Measurements from ENCODE around the gene PIP4K2B.

Gene PIP4K2B

DNA sequence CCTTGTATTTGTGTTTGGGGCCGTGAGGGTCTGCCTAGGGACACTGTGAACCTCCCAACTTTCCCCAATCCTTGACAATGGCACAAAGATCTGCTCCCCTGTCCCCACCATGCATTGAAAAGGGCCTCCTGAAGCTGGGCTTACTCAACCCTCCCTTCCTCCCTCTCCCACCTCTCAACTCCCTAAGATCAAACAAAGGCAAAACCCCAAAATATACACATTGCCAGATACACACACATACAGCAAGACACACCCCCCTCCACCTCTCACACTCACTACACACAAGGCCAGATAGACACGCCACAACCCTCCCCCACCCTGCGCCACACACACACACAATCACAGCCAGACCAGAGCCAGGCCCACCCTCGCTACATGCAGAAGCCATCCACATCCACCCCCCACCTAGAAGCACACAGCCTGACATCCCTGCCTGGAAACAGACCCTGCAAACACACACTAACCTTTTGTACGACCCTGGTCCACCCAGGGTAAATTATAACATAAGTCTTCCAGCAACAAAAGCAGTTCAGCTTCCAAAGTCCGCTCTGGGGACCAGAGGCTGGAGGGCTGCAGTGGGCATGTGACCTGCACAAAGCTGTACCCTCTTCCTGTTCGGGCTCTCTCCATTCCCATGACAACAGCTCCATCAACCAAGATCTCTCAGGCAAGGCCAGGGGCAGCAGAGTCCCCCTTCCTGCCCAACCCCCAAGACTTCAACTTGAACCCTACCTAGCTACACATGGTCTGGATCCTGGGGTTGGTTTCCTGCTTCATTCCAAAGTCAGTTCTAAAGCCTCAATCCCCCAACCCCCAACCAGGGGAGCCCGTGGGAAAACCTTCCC lies 53.1 kb downstream of the PIP4K2B start:
- in situ Hi-C loops (cut with MboI; ENCODE audit: low sequenced_read_pairs) = no loop called here

DNA sequence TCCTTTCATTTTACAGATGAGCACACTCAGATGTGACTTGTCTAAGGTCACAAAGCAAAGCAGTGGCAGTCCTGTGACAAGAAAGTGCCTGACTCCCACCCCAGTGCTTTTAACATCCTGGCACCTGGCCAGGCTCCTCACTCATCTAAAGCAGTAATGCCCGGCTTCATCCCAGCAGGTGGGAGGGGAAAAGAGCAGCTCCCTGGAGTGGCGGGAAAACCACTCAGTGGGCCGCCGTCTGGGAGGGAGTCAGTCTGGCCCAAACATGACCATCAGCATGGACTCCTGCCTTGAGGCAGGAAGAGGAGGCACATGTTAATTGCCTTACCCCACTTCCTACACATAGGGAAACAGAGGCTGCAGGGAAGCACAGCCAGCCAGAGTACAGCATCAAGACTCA lies 53.8 kb downstream of the PIP4K2B start:
- in situ Hi-C loops (cut with MboI; ENCODE audit: low sequenced_read_pairs) = no loop called here

DNA sequence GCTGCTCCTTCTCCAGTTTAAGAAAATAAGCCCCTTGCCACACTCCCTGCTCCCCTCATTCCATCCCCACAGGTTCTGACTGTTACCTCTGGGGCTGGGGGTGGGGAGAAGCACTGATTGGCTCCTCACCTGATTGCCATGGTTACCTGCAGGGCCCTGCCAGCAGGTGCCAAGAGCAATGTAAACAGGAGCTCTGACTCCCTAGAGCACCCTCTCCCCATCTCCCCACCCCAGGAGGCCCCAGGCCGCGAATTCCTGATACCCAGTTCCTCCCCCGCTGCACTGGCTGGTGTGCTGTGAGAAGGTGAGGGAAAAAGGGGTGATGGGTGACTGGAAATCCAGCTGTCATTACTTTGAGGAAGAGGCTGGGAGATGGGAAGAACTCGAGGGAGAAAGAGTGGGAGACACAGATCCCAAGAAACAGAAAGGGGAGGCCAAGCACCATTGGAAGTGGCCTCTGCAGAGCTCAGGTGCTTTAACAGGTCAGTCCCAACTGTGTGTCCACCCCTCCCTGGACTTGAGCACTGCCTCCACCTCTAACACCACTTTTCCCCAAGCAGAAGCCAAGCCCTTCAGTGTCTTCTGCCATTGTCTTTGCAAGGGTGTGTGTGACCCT lies 55.7 kb downstream of the PIP4K2B start:
- in situ Hi-C loops (cut with MboI; ENCODE audit: low sequenced_read_pairs) = no loop called here

- in situ Hi-C loops (cut with MboI; ENCODE audit: low sequenced_read_pairs) = no loop called here
These were observed 56.7 kb downstream of the PIP4K2B start for GRCh38 chr17:38742411-38743308.

DNA sequence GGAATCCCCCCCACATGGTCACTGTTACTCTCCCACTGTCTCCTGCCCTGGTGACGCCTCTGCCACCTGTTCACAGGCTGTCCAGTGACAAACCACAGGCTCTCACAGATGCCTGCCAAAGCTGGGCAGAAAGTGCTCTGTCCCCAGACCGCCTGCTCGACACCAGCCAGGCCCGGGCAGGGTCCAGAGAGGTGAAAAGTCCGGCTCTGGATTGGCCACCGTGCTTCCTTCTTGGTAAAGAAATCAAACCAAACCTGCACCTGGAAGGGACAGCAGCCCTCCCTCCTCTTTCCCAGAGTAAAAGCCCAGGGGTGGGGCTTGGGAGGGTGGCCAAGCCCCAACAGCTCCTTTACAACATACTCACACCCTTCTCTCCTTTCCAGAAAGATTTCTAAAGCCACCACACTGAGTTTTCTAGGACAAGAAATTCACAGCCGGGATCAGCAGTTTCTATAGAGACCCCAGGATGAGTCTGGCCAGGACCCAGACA lies 57.4 kb downstream of the PIP4K2B start:
- in situ Hi-C loops (cut with MboI; ENCODE audit: low sequenced_read_pairs) = no loop called here

DNA sequence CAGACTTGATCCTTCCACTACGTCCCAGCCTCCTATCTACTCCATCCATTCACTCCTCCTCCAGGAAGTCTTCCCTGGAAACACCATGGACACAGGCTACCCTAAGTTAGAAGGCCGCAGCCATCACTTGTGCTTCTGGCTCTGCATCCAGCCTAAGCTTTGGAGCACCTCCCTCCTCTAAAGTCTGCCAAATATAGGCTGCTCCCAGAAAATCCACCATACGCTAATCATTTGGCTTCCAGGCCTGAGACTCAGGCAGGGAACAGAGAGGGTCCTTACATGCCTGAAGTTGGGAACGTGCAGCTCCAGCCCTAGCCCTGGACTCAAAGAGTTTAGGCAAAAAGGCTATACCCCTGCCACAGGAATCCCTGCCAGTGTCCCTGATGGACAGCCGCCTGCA lies 57.9 kb downstream of the PIP4K2B start:
- in situ Hi-C loops (cut with MboI; ENCODE audit: low sequenced_read_pairs) = no loop called here

- in situ Hi-C loops (cut with MboI; ENCODE audit: low sequenced_read_pairs) = no loop called here
These were observed 58.5 kb downstream of the PIP4K2B start for GRCh38 chr17:38740806-38741205.

- in situ Hi-C loops (cut with MboI; ENCODE audit: low sequenced_read_pairs) = no loop called here
These were observed 59.3 kb downstream of the PIP4K2B start for GRCh38 chr17:38740044-38740443.

- in situ Hi-C loops (cut with MboI; ENCODE audit: low sequenced_read_pairs) = no loop called here
These were observed 60.1 kb downstream of the PIP4K2B start for GRCh38 chr17:38739305-38739704.

DNA sequence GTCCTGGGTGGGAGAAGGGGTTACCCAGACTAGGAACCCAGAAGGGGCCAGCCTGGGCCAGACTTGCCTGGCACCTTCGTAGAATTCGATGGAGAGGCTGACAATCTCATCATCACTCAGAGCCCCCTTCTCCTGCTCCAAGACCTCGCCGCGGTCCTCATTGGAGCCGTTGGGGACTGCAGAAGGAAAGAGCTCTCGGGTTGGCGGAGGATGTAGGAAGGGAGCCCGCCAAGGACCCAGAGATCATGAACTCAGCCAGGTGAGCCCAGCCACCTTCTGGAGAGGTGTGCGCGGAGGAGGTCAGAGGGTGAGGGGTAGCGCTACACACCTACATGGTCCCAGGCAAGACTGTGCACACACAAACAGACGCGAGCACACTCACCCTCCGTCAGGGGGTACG lies 60.7 kb downstream of the PIP4K2B start:
- in situ Hi-C loops (cut with MboI; ENCODE audit: low sequenced_read_pairs) = no loop called here

DNA sequence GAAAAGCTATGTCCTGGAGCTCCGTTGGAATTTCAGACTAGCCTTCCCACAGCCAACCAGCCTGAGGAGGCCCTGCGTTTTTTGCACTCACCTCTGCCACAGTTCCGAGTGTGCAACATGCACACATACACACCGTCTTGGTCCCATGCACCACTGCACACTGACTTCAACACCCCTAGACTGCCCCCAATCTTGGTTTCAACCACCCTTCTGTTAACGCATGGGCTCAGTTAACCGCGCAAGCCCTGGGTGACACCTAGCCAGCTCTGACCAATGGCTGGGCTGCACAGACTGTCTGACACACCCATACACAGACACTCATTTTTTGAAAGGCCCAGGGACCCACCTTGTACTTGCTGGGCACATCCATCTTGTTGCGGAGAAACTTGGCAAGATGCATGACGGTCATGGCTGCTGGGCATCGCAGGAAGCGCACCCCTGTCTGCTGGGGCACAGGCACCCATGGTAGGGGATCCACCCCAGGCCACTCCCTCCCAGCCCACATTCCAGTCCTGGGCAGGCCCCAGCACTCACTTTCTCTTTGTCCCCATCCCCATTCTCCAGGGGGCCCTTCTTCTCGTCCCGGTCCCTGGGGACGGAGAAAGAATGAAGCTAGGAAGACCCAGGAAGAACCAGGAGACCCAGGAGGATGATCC lies 61.2 kb downstream of the PIP4K2B start:
- in situ Hi-C loops (cut with MboI; ENCODE audit: low sequenced_read_pairs) = no loop called here

GRCh38 chr17:38735161-38735997 lies 64.0 kb downstream of the PIP4K2B start:
- in situ Hi-C loops (cut with MboI; ENCODE audit: low sequenced_read_pairs) = no loop called here

DNA sequence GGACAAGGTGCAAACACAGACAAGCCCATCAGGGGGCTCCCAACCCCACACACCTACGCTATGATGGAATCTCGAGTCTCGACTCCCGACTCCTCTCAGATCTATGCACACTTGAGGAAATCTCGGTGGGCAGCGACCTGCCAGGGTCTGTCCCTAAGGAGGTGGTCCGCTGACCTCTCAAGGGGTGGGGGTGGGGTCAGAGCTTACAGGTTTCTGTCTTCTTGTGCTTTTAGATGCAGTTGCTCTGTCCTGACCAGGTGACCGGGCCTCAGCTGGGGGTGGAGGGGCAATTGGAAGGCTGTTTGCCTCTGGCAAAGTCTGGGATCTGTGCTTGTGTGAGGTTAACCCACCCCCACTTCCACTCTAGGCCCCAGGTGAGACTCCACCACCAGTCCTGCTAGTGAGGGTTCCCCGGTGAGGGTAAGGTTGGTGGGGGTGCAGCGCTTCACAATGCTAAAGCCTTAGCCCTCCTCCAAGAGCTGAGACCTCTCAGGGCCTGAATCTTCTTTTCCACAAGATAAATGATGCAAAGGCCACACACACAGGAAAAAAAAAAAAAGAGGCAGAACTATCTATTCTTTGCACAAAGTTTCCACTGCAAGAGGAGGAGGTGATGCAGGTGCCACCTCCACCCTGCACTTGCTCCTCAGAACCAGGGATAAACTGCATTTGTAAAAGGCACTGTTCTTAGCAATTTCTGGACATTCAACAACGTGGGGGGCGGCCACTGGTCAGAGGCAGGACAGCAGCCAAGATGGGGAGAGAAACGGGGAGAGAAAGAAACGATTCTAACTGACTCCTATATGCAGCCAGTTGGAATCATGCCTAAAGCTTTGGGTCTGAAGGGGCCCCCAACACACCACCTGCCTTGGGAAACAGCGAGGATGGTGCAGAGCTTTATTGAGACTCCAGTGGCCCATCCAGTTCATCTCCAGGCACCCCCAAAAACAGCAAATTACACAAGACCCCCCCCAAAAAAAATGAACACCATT lies 65.1 kb downstream of the PIP4K2B start:
- in situ Hi-C loops (cut with MboI; ENCODE audit: low sequenced_read_pairs) = no loop called here

GRCh38 chr17:38733282-38733981 lies 65.9 kb downstream of the PIP4K2B start:
- in situ Hi-C loops (cut with MboI; ENCODE audit: low sequenced_read_pairs) = no loop called here

GRCh38 chr17:38732376-38733281 lies 66.7 kb downstream of the PIP4K2B start:
- in situ Hi-C loops (cut with MboI; ENCODE audit: low sequenced_read_pairs) = no loop called here

- in situ Hi-C loops (cut with MboI; ENCODE audit: low sequenced_read_pairs) = no loop called here
These were observed 67.6 kb downstream of the PIP4K2B start for GRCh38 chr17:38731526-38732294.

Data from HL-60/S4 (cell line).